K562 (cell line): Measurements from ENCODE around the gene CLSTN2. TPM values are rescaled to one million over a fixed set of nuclear protein-coding genes. Genes with fewer than 3 reads are reported as not detected.

Experiments used
- ATAC-seq: fragments of 200-7000 bp; cut with Tn5 transposase; 3 replicates; pipeline ENCODE4 v1.9.1; 2020; ENCODE audit warnings: moderate library complexity
- BruUV-seq: library from RNA; stranded (reverse); fragments of 400-500 nt; replicated peaks from 2 replicates; lab custom pipeline; 2021; lab: Mats Ljungman, UMichigan
- CTCF ChIA-PET: fragments of 300-600 bp; formaldehyde crosslinking; extraction: SDS; loops from one replicate; lab custom pipeline; 2021; ENCODE audit warnings: low intra/inter-chr PET ratio; lab: Yijun Ruan, JAX
- POLR2A ChIA-PET: fragments of 300-600, 350-650 bp; sonication (Branson Sonifier 250); formaldehyde crosslinking; extraction: SDS; loops from one replicate; lab custom pipeline; 2021; ENCODE audit warnings: antibody characterized with exemption, inconsistent platforms; lab: Yijun Ruan, JAX
- DNase-seq, 4 experiments: peaks; one replicate each; pipeline versions ENCODE4 v3.0.0 to v3.0.0-alpha.2; 2011 to 2018; ENCODE audit warnings: low spot score in 3 of 4, mixed read lengths in 3 of 4; ENCODE audit errors: extremely low read depth in 1 of 4
- FAIRE-seq: peaks from 2 replicates; lab custom pipeline; 2011; peaks lifted over from hg19 to GRCh38; lab: Jason Lieb, UNC
- H2AFZ ChIP-seq: 2 replicates; pipeline ENCODE4 v1.6.0; 2011; ENCODE audit warnings: low read depth, low read length, control low read depth, inconsistent platforms
- H3K27ac ChIP-seq: fragments of 200-600 bp; 3 replicates; pipeline ENCODE4 v1.8.0; 2011; ENCODE audit warnings: low read depth, mild to moderate bottlenecking, control low read depth, inconsistent platforms, low read length, moderate library complexity, mixed read lengths; ENCODE audit errors: extremely low read depth
- H3K27me3 ChIP-seq, 2 experiments: fragments of 300-600 bp in 1 of 2; 2 replicates in 1 of 2; 3 replicates in 1 of 2; pipeline versions ENCODE4 v1.6.0 to v1.8.0; 2011; ENCODE audit warnings: inconsistent platforms in 2 of 2, low read length in 2 of 2, mild to moderate bottlenecking in 1 of 2, mixed read lengths in 1 of 2, moderate library complexity in 1 of 2; ENCODE audit not compliant: control insufficient read depth in 2 of 2, insufficient read depth in 2 of 2
- H3K36me3 ChIP-seq: fragments of 300-600 bp; 3 replicates; pipeline ENCODE4 v1.8.0; 2011; ENCODE audit warnings: mild to moderate bottlenecking, low read length, inconsistent platforms; ENCODE audit not compliant: control insufficient read depth, insufficient read depth
- H3K4me1 ChIP-seq, 2 experiments: fragments of 200-600 bp in 1 of 2; replicated peaks in 1 of 2; 2 replicates in 1 of 2; 3 replicates in 1 of 2; pipeline versions ENCODE4 v1.5.1 to v1.8.0; 2011; ENCODE audit warnings: inconsistent platforms in 2 of 2, low read length in 2 of 2, mild to moderate bottlenecking in 1 of 2, mixed read lengths in 1 of 2, moderate library complexity in 1 of 2; ENCODE audit not compliant: control insufficient read depth in 2 of 2, insufficient read depth in 2 of 2
- H3K4me2 ChIP-seq: 2 replicates; pipeline ENCODE4 v1.6.1; 2011; ENCODE audit warnings: low read length, control low read depth, inconsistent platforms, mixed read lengths; ENCODE audit not compliant: insufficient read depth
- H3K4me3 ChIP-seq: fragments of 200-600 bp; sonication (generic), shearing (Covaris generic); 2 replicates; pipeline ENCODE4 v1.5.1; 2016; ENCODE audit warnings: control low read depth, inconsistent platforms
- H3K79me2 ChIP-seq: fragments of 200-600 bp; 3 replicates; pipeline ENCODE4 v1.8.0; 2011; ENCODE audit warnings: low read length, inconsistent platforms; ENCODE audit not compliant: control insufficient read depth, insufficient read depth
- H3K9ac ChIP-seq, 2 experiments: 2 replicates each; pipeline versions ENCODE4 v1.6.0 to v1.6.1; 2011; ENCODE audit warnings: low read depth in 2 of 2, low read length in 2 of 2, control low read depth in 1 of 2, inconsistent platforms in 1 of 2, mild to moderate bottlenecking in 1 of 2, mixed read lengths in 1 of 2; ENCODE audit not compliant: insufficient read depth in 1 of 2
- H3K9me1 ChIP-seq: one replicate; pipeline ENCODE4 v1.6.0; 2011; ENCODE audit warnings: inconsistent platforms, mild to moderate bottlenecking, low read length, moderate library complexity; ENCODE audit not compliant: control insufficient read depth, insufficient read depth
- H3K9me3 ChIP-seq: replicated peaks from 2 replicates; pipeline ENCODE4 v1.5.1; 2011; ENCODE audit warnings: low read depth, low read length, inconsistent platforms; ENCODE audit not compliant: control insufficient read depth, insufficient read depth
- H4K20me1 ChIP-seq: replicated peaks from 2 replicates; pipeline ENCODE4 v1.6.1; 2011; ENCODE audit warnings: low read length, inconsistent platforms, mixed read lengths; ENCODE audit not compliant: control insufficient read depth, insufficient read depth
- ADNP ChIP-seq: fragments of 200-800 bp; sonication (Bioruptor generic); IDR thresholded peaks from 2 replicates; pipeline ENCODE4 v1.6.1; 2016; ENCODE audit warnings: missing genetic modification characterization, missing compliant biosample characterization
- MXI1 ChIP-seq: IDR thresholded peaks from 2 replicates; pipeline ENCODE4 v1.6.1; 2011; ENCODE audit warnings: low read depth, mild to moderate bottlenecking, improper control_type of control experiment, low read length
- NCOA1 ChIP-seq: fragments of 450-650 bp; IDR thresholded peaks from 2 replicates; pipeline ENCODE4 v1.6.1; 2016; ENCODE audit warnings: low read depth
- NR2C2 ChIP-seq, 2 experiments: fragments of 200-800 bp in 1 of 2; sonication (Bioruptor generic) in 1 of 2; sonication (generic) in 1 of 2; formaldehyde crosslinking in 1 of 2; IDR thresholded peaks; 2 replicates each; pipeline versions ENCODE4 v1.6.1 to v1.8.0; 2016 to 2022; ENCODE audit warnings: mild to moderate bottlenecking in 1 of 2, missing compliant biosample characterization in 1 of 2, missing genetic modification characterization in 1 of 2, missing genetic modification reagents in 1 of 2
- RBM22 ChIP-seq: fragments of 200-400 bp; formaldehyde crosslinking; IDR thresholded peaks from 2 replicates; pipeline ENCODE4 v1.6.1; 2018; ENCODE audit warnings: low read length, low read depth; ENCODE audit not compliant: poor library complexity, severe bottlenecking
- ZNF212 ChIP-seq: fragments of 450-650 bp; formaldehyde crosslinking; IDR thresholded peaks from 2 replicates; pipeline ENCODE4 v1.4.0; 2020; ENCODE audit warnings: mild to moderate bottlenecking
- ZNF586 ChIP-seq: fragments of 450-650 bp; formaldehyde crosslinking; conservative IDR thresholded peaks from 2 replicates; pipeline ENCODE4 v1.4.0; 2020; ENCODE audit warnings: mild to moderate bottlenecking, moderate library complexity
- WGBS: fragments of 100-300 bp; shearing (Covaris generic); methylation state at CpG from one replicate; pipeline ENCODE4 v1.1.6; 2016; ENCODE audit warnings: low coverage, mixed read lengths; ENCODE audit not compliant: insufficient coverage; ENCODE audit errors: missing lambda C conversion rate; 5-methylcytosine and 5-hydroxymethylcytosine counted together
- in situ Hi-C: fragments of 300-500 bp; cut with MboI; formaldehyde crosslinking; loops from 4 replicates; pipeline ENCODE4 v1.15.0; 2018; ENCODE audit warnings: inconsistent platforms, mixed read lengths
- intact Hi-C: fragments of 100-400 bp; cut with micrococcal nuclease; formaldehyde crosslinking; loops from 2 replicates; pipeline ENCODE4 v1.14.2; 2022
- polyA plus RNA-seq, 8 experiments: library from polyadenylated mRNA; depleted of rRNA in 4 of 8; stranded (reverse) in 5 of 8; unstranded in 3 of 8; fragments of >200 nt; fragmentation: Nextera tagmentation in 2 of 8; fragmentation: Illumina TruSeq in 1 of 8; extraction: Ambion mirVana in 2 of 8; extraction: Trizol in 1 of 8; gene quantifications; 2 replicates each; pipeline versions ENCODE4 v1.2.1 to v1.2.3, GENCODE V29; 2011 to 2014; ENCODE audit warnings: inconsistent platforms in 1 of 8, missing spikeins in 1 of 8
- total RNA-seq, 7 experiments: library from RNA; depleted of rRNA in 6 of 7; stranded (reverse); fragments of >200 nt in 6 of 7; fragmentation: Illumina TruSeq in 2 of 7; extraction: Trizol in 2 of 7; gene quantifications; 2 replicates each; pipeline versions ENCODE4 v1.2.1 to v1.2.3, GENCODE V29; 2011 to 2021; ENCODE audit warnings: low replicate concordance in 1 of 7

The CLSTN2 gene
- total and polyA plus RNA-seq, 9 of the 15 experiments (the other 6 are each of a cell fraction or from before 2014, with no cell fraction given), result 0.02 to 0.04 (median 0.04) TPM; not detected in 6

DNA sequence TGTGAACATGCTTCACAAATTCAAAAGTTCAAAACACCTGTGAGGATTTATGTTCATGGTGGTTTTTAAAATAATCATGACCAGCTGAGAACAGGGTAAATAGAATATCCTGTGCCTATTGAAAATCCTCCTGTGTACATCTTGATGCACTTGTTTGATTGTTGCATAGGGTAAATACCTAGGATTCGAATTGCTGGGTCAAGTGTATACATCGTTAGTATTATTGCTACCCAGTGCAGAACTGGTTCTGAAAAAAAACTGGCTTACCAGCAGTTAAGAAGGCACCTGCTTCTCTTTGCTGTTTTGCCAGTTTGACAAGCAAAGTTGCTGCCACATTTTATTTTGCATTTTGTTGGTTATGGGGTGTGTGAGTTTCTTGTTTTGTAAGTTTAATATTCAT is 272.6 kb downstream of the CLSTN2 start:
- FAIRE-seq (no peak), DNase-seq (no peak), ATAC-seq (no peak)
- Histone ChIP-seq H4K20me1 (no peaks in the 10 kb centered on the region), H3K27me3 (no peaks in the 10 kb centered on the region), H2AFZ (no peak overlapping the region), H3K9me1 (no peaks in the 10 kb centered on the region), H3K4me1 (no peaks in the 10 kb centered on the region), H3K79me2 (no peaks in the 10 kb centered on the region), H3K4me2 (no peak overlapping the region), H3K9ac (no peak overlapping the region), H3K9me3 (no peaks in the 10 kb centered on the region), H3K36me3 (no peaks in the 10 kb centered on the region), H3K27ac (no peak overlapping the region), H3K4me3 (no peak overlapping the region)
- BruUV-seq, result no TSS peak
- CTCF ChIA-PET, result no interaction called here
- POLR2A ChIA-PET, result no interaction called here
- intact Hi-C loops, result no loop called here
- 0% methylated on average over 2 of the region's 2 CpGs for WGBS
- in situ Hi-C loops, result no loop called here
- TF ChIP-seq NR2C2 (CRISPR knock-in tag; IDR thresholded peaks at IDR 0.05) (no peak), NR2C2 (tag; IDR thresholded peaks at IDR 0.05) (no peak), NCOA1 (no peak), RBM22 (no peak), ZNF212 (CRISPR knock-in tag) (no peak), MXI1 (no peak), ZNF586 (CRISPR knock-in tag) (no peak), ADNP (no peak)
